ENCODE data around the gene PDE11A. TPM values are rescaled to one million over a fixed set of nuclear protein-coding genes. Genes with fewer than 3 reads are reported as not detected.

Gene PDE11A
- total RNA-seq, 1 donor from 2014 or later, result 0.75 TPM

- no peak for DNase-seq (ENCODE audit: low spot score in 2 of 2)
- H3K4me3 ChIP-seq, result no peak overlapping the region
- no peaks in the 10 kb centered on the region for H3K4me1 ChIP-seq
- no peak for TF ChIP-seq CTCF (IDR thresholded peaks at IDR 0.05)
- H3K36me3 ChIP-seq, result no peaks in the 10 kb centered on the region
- no peaks in the 10 kb centered on the region for H3K9me3 ChIP-seq
- no peaks in the 10 kb centered on the region for H3K27me3 ChIP-seq
- intact Hi-C loops (cut with DNase I), result no loop called here
- H3K27ac ChIP-seq, result no peak overlapping the region
These were observed 185.8 kb downstream of the PDE11A start for GRCh38 chr2:177886824-177887223.

- intact Hi-C loops (cut with DNase I), result no loop called here
- H3K4me3 ChIP-seq, result no peak overlapping the region
- H3K27ac ChIP-seq, result no peak overlapping the region
- no peaks in the 10 kb centered on the region for H3K9me3 ChIP-seq
- no peaks in the 10 kb centered on the region for H3K36me3 ChIP-seq
- H3K4me1 ChIP-seq, result no peaks in the 10 kb centered on the region
- TF ChIP-seq CTCF (IDR thresholded peaks at IDR 0.05), result no peak
- DNase-seq (ENCODE audit: low spot score in 2 of 2), result no peak
- H3K27me3 ChIP-seq, result no peaks in the 10 kb centered on the region
These were observed 186.6 kb downstream of the PDE11A start for GRCh38 chr2:177885828-177886466.

GRCh38 chr2:177883177-177883576 is 189.4 kb downstream of the PDE11A start:
- H3K4me1 ChIP-seq, result no peaks in the 10 kb centered on the region
- H3K27me3 ChIP-seq, result no peaks in the 10 kb centered on the region
- no peak for TF ChIP-seq CTCF (IDR thresholded peaks at IDR 0.05)
- H3K9me3 ChIP-seq, result no peaks in the 10 kb centered on the region
- DNase-seq (ENCODE audit: low spot score in 2 of 2), result no peak
- H3K36me3 ChIP-seq, result no peaks in the 10 kb centered on the region
- no peak overlapping the region for H3K4me3 ChIP-seq
- intact Hi-C loops (cut with DNase I), result no loop called here
- no peak overlapping the region for H3K27ac ChIP-seq

GRCh38 chr2:177882501-177882900 is 190.1 kb downstream of the PDE11A start:
- H3K4me3 ChIP-seq, result no peak overlapping the region
- intact Hi-C loops (cut with DNase I), result no loop called here
- H3K9me3 ChIP-seq, result no peaks in the 10 kb centered on the region
- TF ChIP-seq CTCF (IDR thresholded peaks at IDR 0.05), result no peak
- no peaks in the 10 kb centered on the region for H3K4me1 ChIP-seq
- DNase-seq (ENCODE audit: low spot score in 2 of 2), result no peak
- no peak overlapping the region for H3K27ac ChIP-seq
- H3K27me3 ChIP-seq, result no peaks in the 10 kb centered on the region
- no peaks in the 10 kb centered on the region for H3K36me3 ChIP-seq

GRCh38 chr2:177881921-177882320 is 190.7 kb downstream of the PDE11A start:
- Histone ChIP-seq H3K27me3 (no peaks in the 10 kb centered on the region), H3K9me3 (no peaks in the 10 kb centered on the region), H3K4me1 (no peaks in the 10 kb centered on the region), H3K27ac (no peak overlapping the region), H3K4me3 (no peak overlapping the region), H3K36me3 (no peaks in the 10 kb centered on the region)
- no peak for DNase-seq (ENCODE audit: low spot score in 2 of 2)
- no peak for TF ChIP-seq CTCF (IDR thresholded peaks at IDR 0.05)
- intact Hi-C loops (cut with DNase I), result no loop called here
